Embryonic facial prominence (tissue), 1 donor: ENCODE data around the gene GDPD1.
A peak's percentile ranks its signal among the peaks of the same experiment; 100 is the strongest.
"Not testable (repeated sequence)": the region's sequence is repeated elsewhere in the genome, so short reads cannot be mapped to it uniquely, and the experiment has no call there.

Experiments
- DNase-seq: peaks from one replicate; pipeline ENCODE4 v3.0.0-alpha.2; 2016; ENCODE audit errors: extremely low spot score

Gene GDPD1

DNA sequence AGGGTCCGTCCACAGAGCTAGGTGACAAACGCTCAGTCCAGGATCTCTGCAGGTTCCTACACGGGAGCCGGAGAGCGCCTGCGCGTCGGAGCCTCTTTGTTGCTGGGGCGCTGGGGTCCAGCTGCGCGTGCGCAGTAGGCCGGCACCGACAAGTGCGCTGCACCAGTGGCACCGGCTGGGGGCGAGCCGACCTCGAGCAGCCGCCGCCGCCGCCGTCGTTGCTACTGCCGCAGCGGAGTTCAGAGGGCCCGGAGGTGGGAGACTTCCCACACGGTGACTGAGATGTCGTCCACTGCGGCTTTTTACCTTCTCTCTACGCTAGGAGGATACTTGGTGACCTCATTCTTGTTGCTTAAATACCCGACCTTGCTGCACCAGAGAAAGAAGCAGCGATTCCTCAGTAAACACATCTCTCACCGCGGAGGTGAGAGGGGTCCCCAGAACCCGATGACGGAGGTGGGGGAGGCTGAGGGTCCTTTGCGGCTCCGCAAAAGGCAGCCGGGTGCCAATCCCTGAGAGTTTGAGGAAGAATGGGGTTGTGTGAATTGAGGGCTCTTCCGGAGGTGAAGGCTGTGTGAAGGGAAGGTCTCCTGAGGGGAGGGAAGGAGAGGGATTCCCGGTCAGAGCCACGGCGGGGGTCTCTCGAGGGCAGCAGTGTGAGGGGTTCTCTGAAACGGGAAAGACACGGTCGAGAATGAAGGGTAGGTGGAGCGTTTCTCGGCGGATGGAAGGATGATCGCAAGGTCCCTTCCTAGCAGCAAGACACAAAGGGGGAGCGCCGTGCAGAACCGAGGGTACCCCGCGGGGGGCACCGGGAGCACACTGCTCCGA lies at the start of gene GDPD1:
GDPD1 (plus strand) TSS at position 184 of the 831 bp plus-strand sequence; CDS start at position 283, 99 bp downstream.
- DNase-seq, result peak; percentile 74

DNA sequence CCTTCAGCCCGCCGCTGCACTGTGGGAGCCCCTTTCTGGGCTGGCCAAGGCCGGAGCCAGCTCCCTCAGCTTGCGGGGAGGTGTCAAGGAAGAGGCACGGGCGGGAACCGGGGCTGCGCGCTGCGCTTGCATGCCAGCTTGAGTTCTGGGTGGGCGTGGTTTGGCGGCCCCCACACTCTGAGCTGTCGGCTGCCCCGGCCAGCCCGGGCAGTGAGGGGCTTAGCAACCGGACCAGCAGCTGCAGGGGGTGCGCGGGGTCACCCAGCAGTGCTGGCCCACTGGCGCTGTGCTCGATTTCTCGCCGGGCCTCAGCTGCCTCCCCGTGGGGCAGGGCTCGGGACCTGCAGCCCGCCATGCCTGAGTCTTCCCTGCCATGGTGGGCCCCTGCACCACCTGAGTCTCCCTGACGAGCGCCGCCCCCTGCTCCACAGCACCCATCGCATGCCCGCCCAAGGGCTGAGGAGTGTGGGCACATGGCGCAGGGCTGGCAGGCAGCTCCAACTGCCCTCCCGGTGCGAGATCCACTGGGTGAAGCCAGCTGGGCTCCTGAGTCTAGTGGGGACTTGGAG lies 47.8 kb upstream of the GDPD1 start:
- DNase-seq, result no peak

DNA sequence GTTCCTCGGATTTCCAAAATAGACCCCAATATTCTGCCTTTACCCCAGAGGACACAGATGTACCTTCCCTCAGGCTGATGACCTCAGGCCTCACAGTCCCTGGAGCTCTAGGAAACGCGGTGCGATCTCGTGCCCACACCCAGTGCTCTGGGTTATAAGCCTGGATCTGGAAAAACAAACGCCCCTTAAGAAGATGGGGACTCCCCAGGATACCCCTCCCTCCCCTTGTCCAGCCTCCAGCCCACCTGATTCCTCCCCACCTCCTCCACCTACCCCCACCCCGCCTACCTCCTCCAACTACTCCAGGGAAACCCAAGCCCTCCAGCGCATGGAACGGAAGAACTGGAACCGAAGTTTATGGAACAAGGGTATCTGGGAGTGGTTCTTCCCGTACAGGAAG lies 45.6 kb upstream of the GDPD1 start:
- DNase-seq, result no peak

DNA sequence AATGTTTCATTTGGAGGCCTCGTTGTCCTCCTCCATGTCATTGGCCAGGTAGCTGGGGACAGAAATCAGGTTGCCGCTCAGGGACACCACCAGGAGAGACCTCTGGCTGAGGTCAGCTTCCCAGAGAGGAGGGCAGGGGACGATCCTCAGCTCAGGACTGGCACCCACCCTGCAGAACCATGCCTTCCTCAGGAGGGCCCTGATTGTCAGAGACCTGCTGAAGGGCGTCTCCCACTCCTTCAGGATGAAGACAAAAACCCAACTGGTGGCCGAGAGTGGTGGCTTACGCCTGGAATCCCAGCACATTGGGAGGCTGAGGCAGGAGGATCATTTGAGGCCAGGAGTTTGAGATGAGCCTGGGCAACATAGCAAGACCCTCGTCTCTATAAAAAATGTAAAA lies 45.2 kb upstream of the GDPD1 start:
- DNase-seq, result no peak

- DNase-seq, result no peak
Measured at GRCh38 chr17:59178266-59178985, 41.9 kb upstream of the GDPD1 start.

DNA sequence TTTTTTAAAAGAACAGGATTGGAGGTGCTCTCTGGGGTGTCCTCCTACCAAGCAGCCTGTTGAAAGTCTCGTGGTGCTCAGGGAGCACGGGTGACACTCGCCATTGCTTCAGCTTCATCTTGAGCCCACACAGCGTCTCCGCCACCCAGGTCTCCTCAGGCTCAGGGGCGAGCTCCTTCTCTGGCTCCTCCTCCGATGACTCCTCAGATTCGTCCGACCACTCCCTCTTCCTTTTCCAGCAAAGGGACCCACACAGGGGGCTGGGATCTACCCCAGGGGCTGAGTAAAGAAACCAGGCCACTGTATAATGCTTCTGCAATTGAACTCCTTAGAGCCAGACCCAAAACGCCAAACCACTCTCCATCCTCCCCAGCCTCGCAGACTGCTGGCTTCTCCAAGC lies 40.7 kb upstream of the GDPD1 start:
- DNase-seq, result not testable (repeated sequence)

DNA sequence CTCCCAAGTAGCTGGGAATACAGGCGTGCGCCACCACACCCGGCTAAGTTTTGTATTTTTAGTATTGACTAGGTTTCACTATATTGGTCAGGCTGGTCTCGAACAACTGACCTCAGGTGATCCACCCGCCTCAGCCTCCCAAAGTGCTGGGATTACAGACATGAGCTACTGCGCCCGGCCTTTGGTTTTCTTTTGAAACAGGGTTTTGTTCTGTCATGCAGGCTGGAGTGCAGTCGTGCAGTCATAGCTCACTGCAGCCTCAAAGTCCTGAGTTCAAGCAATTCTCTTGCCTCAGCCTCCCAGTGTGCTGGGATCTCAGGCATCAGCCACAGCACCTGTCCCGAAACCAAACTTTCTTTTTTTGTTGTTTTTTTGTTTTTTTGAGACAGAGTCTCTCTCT lies 39.7 kb upstream of the GDPD1 start:
- no peak for DNase-seq

- no peak for DNase-seq
Measured at GRCh38 chr17:59181481-59181880, 38.8 kb upstream of the GDPD1 start.

DNA sequence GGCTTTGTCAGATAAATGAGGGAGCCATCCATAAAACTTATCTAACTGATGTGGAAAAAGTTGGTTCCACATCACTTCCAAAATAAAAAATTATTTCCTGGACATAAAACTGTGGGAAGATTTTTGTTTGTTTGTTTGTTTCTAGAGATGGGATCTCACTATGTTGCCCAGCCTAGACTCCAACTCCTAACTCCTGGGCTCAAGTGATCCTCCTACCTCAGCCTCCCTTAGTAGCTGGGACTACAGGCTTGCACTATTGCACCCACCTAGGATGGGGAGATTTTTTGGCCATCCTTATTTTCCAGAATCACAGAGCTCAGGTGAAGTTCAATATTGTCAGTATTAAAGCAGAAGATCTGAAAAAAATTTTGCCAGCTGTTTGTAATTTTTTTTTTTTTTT lies 34.3 kb upstream of the GDPD1 start:
- no peak for DNase-seq

DNA sequence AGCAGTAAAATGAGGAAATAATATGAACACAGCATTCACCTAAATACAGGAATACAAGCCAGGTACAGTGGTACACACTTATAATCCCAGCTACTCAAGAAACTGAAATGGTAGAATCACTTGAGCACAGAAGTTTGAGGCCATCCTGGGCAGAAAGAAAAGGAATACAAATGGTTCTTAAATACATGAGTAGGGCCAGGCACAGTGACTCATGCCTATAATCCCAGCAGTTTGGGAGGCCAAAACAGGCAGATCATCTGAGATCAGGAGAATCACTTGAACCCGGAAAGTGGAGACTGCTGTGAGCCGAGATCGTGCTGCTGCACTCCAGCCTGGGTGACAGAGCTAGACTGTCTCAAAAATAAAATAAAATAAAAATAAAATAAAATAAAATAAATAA lies 33.5 kb upstream of the GDPD1 start:
- DNase-seq, result no peak

DNA sequence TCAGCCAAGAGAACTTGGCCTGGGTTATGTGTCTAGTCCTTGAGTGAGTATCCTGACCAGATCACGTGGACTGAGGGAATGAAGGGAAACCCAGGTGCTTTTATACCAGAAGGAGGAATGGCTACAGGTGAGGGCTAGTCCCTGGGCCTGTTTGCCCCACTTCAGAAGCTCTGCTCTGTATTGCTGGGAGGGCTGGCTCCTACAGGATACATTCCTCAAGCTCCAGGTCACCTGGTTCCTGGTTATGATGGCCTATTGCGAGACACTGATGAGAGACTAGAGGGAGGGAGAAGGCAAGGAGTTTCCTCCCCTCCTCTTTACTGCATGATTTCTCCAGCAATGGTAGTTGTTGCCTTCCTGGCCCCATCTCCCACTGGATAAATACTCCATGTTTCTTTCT lies 29.5 kb upstream of the GDPD1 start:
- DNase-seq, result no peak

GRCh38 chr17:59193336-59193862 lies 26.9 kb upstream of the GDPD1 start:
- DNase-seq, result no peak

DNA sequence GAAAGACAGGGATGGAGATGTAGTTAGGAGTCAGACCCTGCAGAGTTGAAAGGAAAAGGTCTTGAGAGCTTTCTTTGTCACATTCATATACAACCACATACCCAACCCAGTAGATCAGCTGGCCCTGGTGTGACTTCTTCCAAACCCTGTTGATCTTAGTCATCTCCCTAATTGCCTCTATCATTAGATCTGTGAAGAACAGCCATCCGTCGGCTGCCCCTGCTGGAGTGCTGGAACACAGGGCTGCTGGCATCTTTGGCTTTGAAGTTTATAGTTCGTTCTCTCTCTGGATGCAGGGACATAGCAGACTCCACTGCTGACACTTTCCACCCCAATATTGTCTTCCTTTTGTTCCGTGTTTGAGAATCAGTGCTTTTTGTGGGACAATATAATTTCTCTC lies 20.9 kb upstream of the GDPD1 start:
- DNase-seq, result no peak

- DNase-seq, result no peak
Measured at GRCh38 chr17:59202320-59202719, 18.0 kb upstream of the GDPD1 start.

GRCh38 chr17:59219370-59219769 lies 941 bp upstream of the GDPD1 start:
- DNase-seq, result no peak

GRCh38 chr17:59219992-59220327 lies 351 bp upstream of the GDPD1 start:
- DNase-seq, result no peak

DNA sequence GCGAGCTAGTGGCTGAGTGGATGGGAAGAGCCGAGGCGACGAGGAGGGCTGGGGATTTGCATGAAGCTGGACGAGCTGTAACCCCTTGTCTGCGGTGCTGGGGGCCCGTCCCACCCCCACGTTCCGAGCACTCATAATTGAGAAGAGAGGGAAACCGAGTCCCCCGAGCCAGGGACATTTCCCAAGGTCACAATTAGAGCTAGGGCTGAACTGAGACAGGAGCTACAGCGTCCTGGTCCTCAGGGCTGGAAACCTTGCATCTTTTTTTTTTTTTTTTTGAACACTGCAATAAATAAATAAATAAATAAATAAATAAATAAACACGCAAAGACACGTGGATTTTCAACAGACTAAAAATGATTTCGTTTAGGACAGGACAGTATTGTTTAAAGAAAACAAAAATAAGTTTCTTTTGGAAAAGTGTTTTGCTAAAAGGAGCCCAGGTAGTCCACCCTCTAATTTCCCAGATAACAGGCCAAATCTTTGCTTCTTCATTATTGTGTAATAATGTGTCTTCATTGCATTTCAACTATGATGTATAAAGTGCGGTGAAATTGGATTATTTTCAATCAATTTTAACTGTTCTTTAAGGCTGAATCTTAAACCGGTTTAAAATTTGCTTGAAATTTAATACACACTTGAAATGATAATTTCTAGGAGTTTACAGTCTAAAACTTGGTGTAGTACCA lies 992 bp downstream of the GDPD1 start:
- no peak for DNase-seq

- DNase-seq, result no peak
Measured at GRCh38 chr17:59223813-59224212, 3.5 kb downstream of the GDPD1 start.

DNA sequence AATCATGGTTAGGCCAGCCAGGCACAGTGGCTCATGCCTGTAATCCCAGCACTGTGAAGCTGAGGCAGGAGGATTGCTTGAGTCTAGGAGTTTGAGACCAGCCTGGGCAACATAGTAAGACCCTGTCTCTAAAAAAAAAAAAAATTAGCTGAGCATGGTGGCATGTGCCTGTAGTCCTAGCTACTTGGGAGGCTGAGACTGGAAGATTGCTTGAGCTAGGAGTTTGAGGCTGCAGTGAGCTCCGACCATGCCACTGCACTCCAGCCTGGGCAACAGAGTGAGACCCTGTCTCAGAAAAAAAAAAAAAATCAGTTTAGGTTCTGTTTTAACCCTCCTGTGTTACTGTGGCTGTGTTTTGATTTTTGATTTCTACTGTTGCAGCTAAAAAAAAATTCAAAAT lies 8.3 kb downstream of the GDPD1 start:
- not testable (repeated sequence) for DNase-seq

DNA sequence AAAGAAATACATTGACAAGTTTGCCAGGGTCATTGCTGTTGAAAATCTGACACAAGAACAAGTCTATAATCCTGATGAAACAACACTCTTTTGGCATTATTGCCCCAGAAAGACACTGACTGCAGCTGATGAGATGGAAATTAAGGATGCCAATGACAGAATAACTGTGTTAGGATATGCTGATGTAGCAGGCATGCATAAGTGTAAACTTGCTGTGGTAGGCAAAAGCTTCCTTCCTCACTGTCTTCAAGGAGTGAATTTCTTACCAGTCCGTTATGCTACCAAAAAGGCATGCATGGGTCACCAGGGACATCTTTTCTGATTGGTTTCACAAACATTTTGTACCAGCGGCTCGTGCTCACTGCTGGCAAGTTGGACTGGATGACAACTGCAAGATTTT lies 10.5 kb downstream of the GDPD1 start:
- DNase-seq, result no peak

- DNase-seq, result no peak
Measured at GRCh38 chr17:59234631-59235030, 14.3 kb downstream of the GDPD1 start.

DNA sequence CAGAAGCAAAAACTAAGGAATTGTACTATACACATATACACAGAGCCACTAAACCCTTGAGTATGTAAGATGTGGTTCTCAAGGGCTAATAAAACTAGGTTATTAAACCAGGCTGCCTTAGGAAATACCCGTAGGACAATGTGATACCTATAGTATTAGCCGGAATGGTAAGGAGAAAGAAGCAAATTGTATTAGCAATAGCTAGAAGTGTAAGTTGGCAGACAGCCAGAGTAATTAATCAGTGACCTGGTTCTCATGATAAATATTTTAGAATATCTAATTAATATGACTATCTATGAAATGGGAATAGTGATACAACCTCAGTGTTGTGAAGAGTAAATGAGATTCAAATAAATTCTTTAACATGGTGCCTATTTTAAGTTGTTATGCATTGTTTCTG lies 18.6 kb downstream of the GDPD1 start:
- DNase-seq, result no peak
